ENCODE results near the gene GDF2.

GRCh38 chr10:47359626-47360418 is 37.6 kb downstream of the GDF2 start:
- TF ChIP-seq, protein P1, sequence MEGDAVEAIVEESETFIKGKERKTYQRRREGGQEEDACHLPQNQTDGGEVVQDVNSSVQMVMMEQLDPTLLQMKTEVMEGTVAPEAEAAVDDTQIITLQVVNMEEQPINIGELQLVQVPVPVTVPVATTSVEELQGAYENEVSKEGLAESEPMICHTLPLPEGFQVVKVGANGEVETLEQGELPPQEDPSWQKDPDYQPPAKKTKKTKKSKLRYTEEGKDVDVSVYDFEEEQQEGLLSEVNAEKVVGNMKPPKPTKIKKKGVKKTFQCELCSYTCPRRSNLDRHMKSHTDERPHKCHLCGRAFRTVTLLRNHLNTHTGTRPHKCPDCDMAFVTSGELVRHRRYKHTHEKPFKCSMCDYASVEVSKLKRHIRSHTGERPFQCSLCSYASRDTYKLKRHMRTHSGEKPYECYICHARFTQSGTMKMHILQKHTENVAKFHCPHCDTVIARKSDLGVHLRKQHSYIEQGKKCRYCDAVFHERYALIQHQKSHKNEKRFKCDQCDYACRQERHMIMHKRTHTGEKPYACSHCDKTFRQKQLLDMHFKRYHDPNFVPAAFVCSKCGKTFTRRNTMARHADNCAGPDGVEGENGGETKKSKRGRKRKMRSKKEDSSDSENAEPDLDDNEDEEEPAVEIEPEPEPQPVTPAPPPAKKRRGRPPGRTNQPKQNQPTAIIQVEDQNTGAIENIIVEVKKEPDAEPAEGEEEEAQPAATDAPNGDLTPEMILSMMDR (IDR thresholded peaks at IDR 0.05 in 4 of 5, conservative IDR thresholded peaks at IDR 0.05 in 1 of 5) = no peak
- TF ChIP-seq POLR2A (IDR thresholded peaks at IDR 0.05) = no peak
